Spleen (tissue), 13 donors: ENCODE results near the gene C20orf96. TPM values are rescaled to one million over a fixed set of nuclear protein-coding genes. Genes with fewer than 3 reads are reported as not detected.
"Not testable (repeated sequence)": the region's sequence is repeated elsewhere in the genome, so short reads cannot be mapped to it uniquely, and the experiment has no call there.

ENCODE experiments used
- DNase-seq: peaks from one replicate; pipeline ENCODE4 v3.0.0-alpha.2; 2020
- H3K27ac ChIP-seq, 8 donors: fragments of 200-600 bp; sonication (generic) in 7 of 8; 1 replicate in 4 of 8; 2 replicates in 4 of 8; pipeline versions ENCODE4 v1.5.0 to v1.8.0; 2016 to 2021; ENCODE audit warnings: inconsistent platforms in 4 of 8, mild to moderate bottlenecking in 4 of 8, moderate library complexity in 1 of 8
- H3K27me3 ChIP-seq, 7 donors: fragments of 200-600 bp; sonication (generic) in 6 of 7; replicated peaks in 1 of 7; 1 replicate in 4 of 7; 2 replicates in 3 of 7; pipeline versions ENCODE4 v1.5.0 to v1.8.0; 2016 to 2021; ENCODE audit warnings: inconsistent platforms in 3 of 7, mild to moderate bottlenecking in 1 of 7
- H3K36me3 ChIP-seq, 6 donors: fragments of 200-600 bp; sonication (generic) in 5 of 6; 1 replicate in 4 of 6; 2 replicates in 2 of 6; pipeline versions ENCODE4 v1.5.0 to v1.8.0; 2016 to 2021; ENCODE audit warnings: inconsistent platforms in 2 of 6
- H3K4me1 ChIP-seq, 6 donors: fragments of 200-600 bp; sonication (generic) in 5 of 6; 1 replicate in 3 of 6; 2 replicates in 3 of 6; pipeline versions ENCODE4 v1.5.0 to v1.8.0; 2016 to 2021; ENCODE audit warnings: inconsistent platforms in 3 of 6
- H3K4me3 ChIP-seq, 8 donors: fragments of 200-600 bp; sonication (generic) in 7 of 8; 1 replicate in 4 of 8; 2 replicates in 4 of 8; pipeline versions ENCODE4 v1.5.0 to v1.8.0; 2016 to 2021; ENCODE audit warnings: inconsistent platforms in 4 of 8, mild to moderate bottlenecking in 4 of 8, moderate library complexity in 2 of 8
- H3K9me3 ChIP-seq, 8 donors: fragments of 200-600 bp; sonication (generic) in 7 of 8; 1 replicate in 4 of 8; 2 replicates in 4 of 8; pipeline versions ENCODE4 v1.5.0 to v1.8.0; 2016 to 2021; ENCODE audit warnings: inconsistent platforms in 4 of 8
- CTCF ChIP-seq, 11 experiments: fragments of 200-600 bp in 7 of 11; fragments of 450-650 bp in 4 of 11; sonication (generic) in 4 of 11; IDR thresholded peaks in 8 of 11; conservative IDR thresholded peaks in 3 of 11; 1 replicate in 7 of 11; 2 replicates in 4 of 11; pipeline versions ENCODE4 v1.4.0 to v1.8.0; 2016 to 2021; ENCODE audit warnings: antibody characterized with exemption in 11 of 11, inconsistent platforms in 4 of 11, mild to moderate bottlenecking in 1 of 11
- POLR2A ChIP-seq, 3 donors: fragments of 450-650 bp; IDR thresholded peaks; one replicate each; pipeline ENCODE4 v1.5.1; 2017; ENCODE audit warnings: antibody characterized with exemption in 3 of 3, mild to moderate bottlenecking in 1 of 3
- POLR2AphosphoS5 ChIP-seq, 3 donors: sonication (generic); formaldehyde crosslinking; IDR thresholded peaks; one replicate each; pipeline ENCODE4 v1.5.1; 2017; ENCODE audit warnings: antibody characterized with exemption in 3 of 3
- WGBS, 5 donors: extraction: QIAGEN DNeasy Blood & Tissue Kit in 3 of 5; methylation state at CpG; one replicate each; pipeline versions ENCODE4 v1.1.5 to v1.1.7; 2013 to 2018; 5-methylcytosine and 5-hydroxymethylcytosine counted together
- intact Hi-C: fragments of 100-400 bp; cut with DNase I; formaldehyde crosslinking; loops from one replicate; pipeline ENCODE4 v1.15.0; 2023; ENCODE audit warnings: low total_unique reads
- long read RNA-seq, 2 donors: transcript quantifications; one replicate each; lab custom pipeline, GENCODE V29; 2026
- polyA plus RNA-seq, 3 donors: library from polyadenylated mRNA; stranded (reverse); fragments of 200-250 nt; gene quantifications; one replicate each; pipeline ENCODE4 v1.2.1, GENCODE V29; 2013
- total RNA-seq, 7 donors: library from RNA; depleted of rRNA in 3 of 7; stranded (reverse); fragments of >200 nt in 3 of 7; fragmentation: NEBNext Ultra II Directional in 4 of 7; extraction: Animal tissue kit (Norgen Biotek cat#: 25700) in 4 of 7; gene quantifications; one replicate each; pipeline versions ENCODE4 v1.1.0 to v1.2.1, GENCODE V29; 2016 to 2021
- donor health status: healthy with polysubstance abuse.
- donor health status: DM: no; HTN: no; CAD: no; lungs with moderate emphysema.
- donor health status: DM: no; HTN: no; CAD: no.
- donor health status: Bipolar disorder and iron deficiency.
- donor health status: healthy.
- donor health status: DM: no; HTN: no; CAD: no.
- donor health status: DM: yes; HTN: yes; CAD: no.

Gene C20orf96
- total RNA-seq (10 to 100 TPM in 1 of 7 donors, 1 to 10 TPM in 6; 2.3 to 10.4 (median 7.3) TPM), polyA plus RNA-seq (1 to 10 TPM; 3.8 to 5.4 (median 4.4) TPM)
- long read RNA-seq, donor 1, partial matches to known transcripts: 0 of 1 reads
- long read RNA-seq, donor 1, other reads (novel, unspliced or antisense): 0 of 1 reads
- long read RNA-seq, donor 2, partial matches to known transcripts: 0 of 3 reads
- long read RNA-seq, donor 2, other reads (novel, unspliced or antisense): 0 of 3 reads

- H3K4me1 ChIP-seq: peaks cover 13 to 42% (median 23%) of the 10 kb centered on the region in 6 donors
- peak within 1 kb of the TSS; percentile 33 to 79 (median 56) for H3K4me3 ChIP-seq
- peak; percentile 97 for DNase-seq
- intact Hi-C loops: no loop called here
- 0 to 1% (median 0%) methylated on average over 43 of the region's 43 CpGs for WGBS, 5 donors
- H3K27ac ChIP-seq: peak within 1 kb of the TSS; percentile 29 to 86 (median 74)
- H3K27me3 ChIP-seq: no peaks in the 10 kb centered on the region
- TF ChIP-seq POLR2AphosphoS5 (IDR thresholded peaks at IDR 0.05): peak; percentile 52 to 65 (median 58)
- no peak for TF ChIP-seq POLR2A (IDR thresholded peaks at IDR 0.05)
- peak in 7 of 11 experiments; percentile 45 to 66 (median 54) for TF ChIP-seq CTCF (IDR thresholded peaks at IDR 0.05 in 8 of 11, conservative IDR thresholded peaks at IDR 0.05 in 3 of 11)
- H3K9me3 ChIP-seq: no peaks in the 10 kb centered on the region
- no peaks in the 10 kb centered on the region for H3K36me3 ChIP-seq
These were observed at the start of gene C20orf96 for GRCh38 chr20:290084-290831. Gene C20orf96, minus strand, starts transcription at chr20:290750. Its CDS starts 140 bp downstream, at chr20:290610.

GRCh38 chr20:336040-336439 lies 45.5 kb upstream of the C20orf96 start:
- H3K27me3 ChIP-seq, intact Hi-C loops, DNase-seq, H3K9me3 ChIP-seq, H3K4me1 ChIP-seq, H3K4me3 ChIP-seq, H3K27ac ChIP-seq, H3K36me3 ChIP-seq: not testable (repeated sequence)
- WGBS, 5 donors: 76 to 100% (median 86%) methylated on average over 1 of the region's 1 CpG

- H3K4me3 ChIP-seq: no peak overlapping the region
- no peaks in the 10 kb centered on the region for H3K9me3 ChIP-seq
- no peaks in the 10 kb centered on the region for H3K36me3 ChIP-seq
- TF ChIP-seq POLR2AphosphoS5 (IDR thresholded peaks at IDR 0.05): no peak
- no peak for TF ChIP-seq CTCF (IDR thresholded peaks at IDR 0.05 in 8 of 11, conservative IDR thresholded peaks at IDR 0.05 in 3 of 11)
- no peak for TF ChIP-seq POLR2A (IDR thresholded peaks at IDR 0.05)
- peaks cover 8 to 14% (median 11%) of the 10 kb centered on the region in 6 donors for H3K4me1 ChIP-seq
- no peak overlapping the region for H3K27ac ChIP-seq
- intact Hi-C loops: no loop called here
- no peaks in the 10 kb centered on the region for H3K27me3 ChIP-seq
- DNase-seq: no peak
- 89 to 97% (median 93%) methylated on average over 8 of the region's 8 CpGs for WGBS, 5 donors
These were observed 44.0 kb upstream of the C20orf96 start for GRCh38 chr20:334578-334977.

GRCh38 chr20:330233-331149 lies 39.9 kb upstream of the C20orf96 start:
- TF ChIP-seq POLR2AphosphoS5 (IDR thresholded peaks at IDR 0.05): peak in 2 of 3 donors; percentile 16 to 31
- TF ChIP-seq CTCF (IDR thresholded peaks at IDR 0.05 in 8 of 11, conservative IDR thresholded peaks at IDR 0.05 in 3 of 11): peak; percentile 74 to 92 (median 86)
- TF ChIP-seq POLR2A (IDR thresholded peaks at IDR 0.05): no peak
- Histone ChIP-seq H3K36me3 (no peaks in the 10 kb centered on the region), H3K27me3 (peaks cover 0 to 14% (median 0%) of the 10 kb centered on the region in 7 donors), H3K9me3 (no peaks in the 10 kb centered on the region), H3K27ac (peak overlapping the region in 2 of 8 donors; percentile 94), H3K4me1 (peaks cover 13 to 52% (median 45%) of the 10 kb centered on the region in 6 donors), H3K4me3 (no peak overlapping the region)
- peak; percentile 79 for DNase-seq
- 49 to 55% (median 54%) methylated on average over 16 of the region's 16 CpGs for WGBS, 5 donors
- intact Hi-C loops: no loop called here
